Ishikawa (cell line): ENCODE measurements around the gene PPOX.

ENCODE experiments used
- CEBPB ChIP-seq: IDR thresholded peaks from 2 replicates; pipeline ENCODE4 v1.6.1; 2012
- CREB1 ChIP-seq: IDR thresholded peaks from 2 replicates; pipeline ENCODE4 v1.6.1; 2012; ENCODE audit warnings: low read depth
- EGR1 ChIP-seq: IDR thresholded peaks from 2 replicates; pipeline ENCODE4 v1.6.1; 2012
- EP300 ChIP-seq: IDR thresholded peaks from 2 replicates; pipeline ENCODE4 v1.6.1; 2012; ENCODE audit warnings: borderline replicate concordance
- FOXM1 ChIP-seq: IDR thresholded peaks from 2 replicates; pipeline ENCODE4 v1.6.1; 2012; ENCODE audit warnings: low read depth, borderline replicate concordance
- NFIC ChIP-seq: IDR thresholded peaks from 2 replicates; pipeline ENCODE4 v1.6.1; 2012
- RAD21 ChIP-seq: IDR thresholded peaks from 2 replicates; pipeline ENCODE4 v1.6.1; 2012; ENCODE audit warnings: low read depth
- TAF1 ChIP-seq: IDR thresholded peaks from 2 replicates; pipeline ENCODE4 v1.6.1; 2012; ENCODE audit warnings: low read depth, mild to moderate bottlenecking
- TCF12 ChIP-seq: IDR thresholded peaks from 2 replicates; pipeline ENCODE4 v1.6.1; 2012; ENCODE audit warnings: low read depth
- TEAD4 ChIP-seq: IDR thresholded peaks from 2 replicates; pipeline ENCODE4 v1.6.1; 2012
- YY1 ChIP-seq: IDR thresholded peaks from 2 replicates; pipeline ENCODE4 v1.6.1; 2012; ENCODE audit warnings: low read depth
- ZBTB7A ChIP-seq: IDR thresholded peaks from 2 replicates; pipeline ENCODE4 v1.6.1; 2012; ENCODE audit warnings: low read depth
- TF ChIP-seq, protein P1 (sequence below): IDR thresholded peaks from 2 replicates; pipeline ENCODE4 v1.6.1; 2012; ENCODE audit warnings: low read depth, mild to moderate bottlenecking
- TF ChIP-seq, protein P2 (sequence below): IDR thresholded peaks from 2 replicates; pipeline ENCODE4 v1.6.1; 2012
- TF ChIP-seq, protein P3 (sequence below): IDR thresholded peaks from 2 replicates; pipeline ENCODE4 v1.6.1; 2012

The PPOX gene

DNA sequence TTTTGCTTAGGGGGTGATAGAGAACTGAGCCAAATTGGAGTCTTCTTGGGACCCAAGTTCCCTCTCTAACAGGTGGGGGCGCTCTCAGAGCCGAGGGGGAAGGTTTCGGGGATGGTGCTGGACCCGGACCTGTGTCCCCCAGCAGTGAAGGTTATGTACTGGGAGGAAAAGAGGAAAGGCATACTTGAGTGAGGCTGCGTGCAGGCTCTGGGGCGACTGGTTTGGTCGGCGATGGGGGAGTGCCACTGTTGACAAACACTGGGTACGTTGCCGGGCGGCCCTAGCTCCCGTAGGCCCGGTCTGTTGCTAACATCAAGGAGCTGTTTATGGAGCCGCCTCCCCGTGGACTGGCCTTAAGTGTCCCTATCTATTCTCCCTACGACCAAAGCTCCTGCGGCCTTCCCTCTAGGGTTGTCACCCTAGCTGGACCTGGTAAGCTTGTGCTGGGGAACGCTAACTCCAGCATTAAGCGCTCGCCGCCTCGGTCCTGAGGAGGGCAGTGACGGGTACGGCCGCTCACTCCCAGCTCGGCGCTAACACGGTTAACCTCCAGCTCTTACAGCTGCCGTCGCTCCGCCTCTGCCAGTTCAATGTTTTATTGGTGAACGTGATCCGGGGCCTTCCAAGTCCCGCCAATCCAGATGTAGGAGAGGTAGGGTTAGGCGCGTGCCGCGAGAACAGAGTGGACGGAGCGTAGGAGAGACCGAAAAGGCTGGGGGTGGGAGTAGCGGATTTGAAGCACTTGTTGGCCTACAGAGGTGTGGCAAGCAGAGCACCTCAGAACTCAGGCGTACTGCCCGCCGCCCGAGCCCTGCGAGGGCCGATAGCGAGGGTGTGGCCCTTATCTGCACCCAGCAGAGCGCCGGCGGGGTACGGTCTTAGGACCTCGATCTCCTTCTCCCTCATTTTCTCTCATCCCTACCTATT lies at the start of gene PPOX:
Gene PPOX, plus strand, starts transcription at position 685 of the 927 bp plus-strand sequence. CDS start 422 bp downstream, outside the sequence.
- TF ChIP-seq RAD21, result no peak; the same call in 1 of the 2 replicates
- TF ChIP-seq TCF12, result no peak; the same call in 1 of the 2 replicates
- TF ChIP-seq, protein P1, sequence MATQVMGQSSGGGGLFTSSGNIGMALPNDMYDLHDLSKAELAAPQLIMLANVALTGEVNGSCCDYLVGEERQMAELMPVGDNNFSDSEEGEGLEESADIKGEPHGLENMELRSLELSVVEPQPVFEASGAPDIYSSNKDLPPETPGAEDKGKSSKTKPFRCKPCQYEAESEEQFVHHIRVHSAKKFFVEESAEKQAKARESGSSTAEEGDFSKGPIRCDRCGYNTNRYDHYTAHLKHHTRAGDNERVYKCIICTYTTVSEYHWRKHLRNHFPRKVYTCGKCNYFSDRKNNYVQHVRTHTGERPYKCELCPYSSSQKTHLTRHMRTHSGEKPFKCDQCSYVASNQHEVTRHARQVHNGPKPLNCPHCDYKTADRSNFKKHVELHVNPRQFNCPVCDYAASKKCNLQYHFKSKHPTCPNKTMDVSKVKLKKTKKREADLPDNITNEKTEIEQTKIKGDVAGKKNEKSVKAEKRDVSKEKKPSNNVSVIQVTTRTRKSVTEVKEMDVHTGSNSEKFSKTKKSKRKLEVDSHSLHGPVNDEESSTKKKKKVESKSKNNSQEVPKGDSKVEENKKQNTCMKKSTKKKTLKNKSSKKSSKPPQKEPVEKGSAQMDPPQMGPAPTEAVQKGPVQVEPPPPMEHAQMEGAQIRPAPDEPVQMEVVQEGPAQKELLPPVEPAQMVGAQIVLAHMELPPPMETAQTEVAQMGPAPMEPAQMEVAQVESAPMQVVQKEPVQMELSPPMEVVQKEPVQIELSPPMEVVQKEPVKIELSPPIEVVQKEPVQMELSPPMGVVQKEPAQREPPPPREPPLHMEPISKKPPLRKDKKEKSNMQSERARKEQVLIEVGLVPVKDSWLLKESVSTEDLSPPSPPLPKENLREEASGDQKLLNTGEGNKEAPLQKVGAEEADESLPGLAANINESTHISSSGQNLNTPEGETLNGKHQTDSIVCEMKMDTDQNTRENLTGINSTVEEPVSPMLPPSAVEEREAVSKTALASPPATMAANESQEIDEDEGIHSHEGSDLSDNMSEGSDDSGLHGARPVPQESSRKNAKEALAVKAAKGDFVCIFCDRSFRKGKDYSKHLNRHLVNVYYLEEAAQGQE, result no peak
- TF ChIP-seq TEAD4, result no peak
- no peak for TF ChIP-seq YY1
- TF ChIP-seq CEBPB, result no peak
- peak; percentile 9; the same call in 1 of the 2 replicates for TF ChIP-seq EGR1
- no peak for TF ChIP-seq NFIC
- TF ChIP-seq CREB1, result no peak
- TF ChIP-seq ZBTB7A, result 0 out of 2 replicates have a peak, but pooled peaks have one; percentile 26
- no peak for TF ChIP-seq FOXM1
- TF ChIP-seq TAF1, result no peak
- TF ChIP-seq EP300, result no peak
- TF ChIP-seq, protein P2, sequence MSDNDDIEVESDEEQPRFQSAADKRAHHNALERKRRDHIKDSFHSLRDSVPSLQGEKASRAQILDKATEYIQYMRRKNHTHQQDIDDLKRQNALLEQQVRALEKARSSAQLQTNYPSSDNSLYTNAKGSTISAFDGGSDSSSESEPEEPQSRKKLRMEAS, result peak; percentile 89
- TF ChIP-seq, protein P3, sequence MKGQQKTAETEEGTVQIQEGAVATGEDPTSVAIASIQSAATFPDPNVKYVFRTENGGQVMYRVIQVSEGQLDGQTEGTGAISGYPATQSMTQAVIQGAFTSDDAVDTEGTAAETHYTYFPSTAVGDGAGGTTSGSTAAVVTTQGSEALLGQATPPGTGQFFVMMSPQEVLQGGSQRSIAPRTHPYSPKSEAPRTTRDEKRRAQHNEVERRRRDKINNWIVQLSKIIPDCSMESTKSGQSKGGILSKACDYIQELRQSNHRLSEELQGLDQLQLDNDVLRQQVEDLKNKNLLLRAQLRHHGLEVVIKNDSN, result peak; percentile 85

DNA sequence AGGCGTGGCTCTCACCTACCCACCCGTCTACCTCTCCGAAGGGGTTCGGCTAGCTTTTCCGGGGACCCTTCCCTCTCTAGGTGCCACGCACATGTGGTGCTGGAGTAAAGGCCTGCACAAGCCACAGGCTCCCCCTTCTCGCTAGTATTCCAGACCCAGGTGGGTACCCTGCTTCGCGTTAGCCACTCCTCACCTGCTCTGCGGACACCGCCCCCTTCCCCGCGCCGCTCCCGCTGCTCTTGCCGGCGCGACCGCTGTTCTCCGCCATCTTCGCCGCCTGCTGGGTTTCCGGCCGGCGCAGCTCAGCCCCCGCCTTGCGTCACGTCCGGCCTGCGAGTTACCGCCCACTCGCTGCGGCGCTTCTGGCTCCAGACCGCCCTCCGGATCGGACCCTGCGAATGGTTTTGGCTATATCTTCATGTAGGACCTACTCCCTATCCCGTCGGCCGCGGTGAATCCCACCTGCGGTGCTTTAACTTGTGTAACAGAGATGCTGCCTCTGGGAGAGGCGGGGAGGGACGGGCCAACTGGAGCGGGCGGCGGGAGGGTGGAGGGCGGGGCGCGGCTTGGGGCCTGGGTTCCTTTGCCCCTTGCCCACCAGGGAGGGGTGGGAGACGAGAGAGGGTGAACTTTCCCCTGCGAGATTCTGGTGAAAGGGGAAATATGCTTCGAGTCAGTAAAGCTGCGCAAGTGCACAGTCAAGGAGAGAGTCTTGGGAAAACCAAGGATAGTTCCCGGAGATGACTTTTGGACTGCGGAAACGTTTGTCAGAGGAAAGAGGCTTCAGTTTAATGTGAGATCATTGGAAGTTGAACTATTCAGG lies 48.3 kb upstream of the PPOX start, which contains the start of the genes NIT1 and PFDN2:
Gene NIT1, plus strand, starts transcription at position 347 of the 823 bp plus-strand sequence. Its CDS starts 72 bp downstream, at position 419.
Gene PFDN2, minus strand, starts transcription at position 279 of the 823 bp plus-strand sequence. Its CDS starts 11 bp downstream, at position 268.
- TF ChIP-seq CREB1 (peak; percentile 75), EGR1 (peak; percentile 90), FOXM1 (no peak), TAF1 (peak; percentile 98), ZBTB7A (no peak), CEBPB (no peak), TCF12 (peak; percentile 63; the same call in 1 of the 2 replicates), NFIC (no peak), TEAD4 (peak; percentile 16; the same call in 1 of the 2 replicates), EP300 (no peak), YY1 (peak; percentile 97), RAD21 (no peak)
- TF ChIP-seq, protein P3, result no peak
- TF ChIP-seq, protein P2, result peak; percentile 50; the same call in 1 of the 2 replicates
- TF ChIP-seq, protein P1, result no peak

DNA sequence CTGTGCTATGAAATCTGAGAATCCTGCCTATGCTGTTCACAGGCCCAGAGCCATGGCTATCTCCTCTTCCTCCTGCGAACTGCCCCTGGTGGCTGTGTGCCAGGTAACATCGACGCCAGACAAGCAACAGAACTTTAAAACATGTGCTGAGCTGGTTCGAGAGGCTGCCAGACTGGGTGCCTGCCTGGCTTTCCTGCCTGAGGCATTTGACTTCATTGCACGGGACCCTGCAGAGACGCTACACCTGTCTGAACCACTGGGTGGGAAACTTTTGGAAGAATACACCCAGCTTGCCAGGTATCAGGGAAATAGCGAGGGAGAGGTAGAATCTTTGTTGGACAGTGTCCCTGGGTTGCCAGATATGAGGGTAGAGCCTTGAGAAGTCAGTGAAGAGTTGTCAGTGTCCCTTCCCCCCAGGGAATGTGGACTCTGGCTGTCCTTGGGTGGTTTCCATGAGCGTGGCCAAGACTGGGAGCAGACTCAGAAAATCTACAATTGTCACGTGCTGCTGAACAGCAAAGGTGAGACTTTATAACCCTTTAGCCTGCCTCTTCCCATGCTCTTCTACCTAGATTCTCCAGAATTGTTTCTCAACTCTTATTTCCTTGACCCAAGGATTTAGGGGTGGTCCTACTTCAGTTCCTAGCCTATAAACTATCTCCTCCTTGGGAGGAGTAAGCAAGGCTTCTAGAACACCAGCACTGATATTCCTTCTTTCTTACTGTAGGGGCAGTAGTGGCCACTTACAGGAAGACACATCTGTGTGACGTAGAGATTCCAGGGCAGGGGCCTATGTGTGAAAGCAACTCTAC lies 46.9 kb upstream of the PPOX start:
- TF ChIP-seq ZBTB7A (no peak), TCF12 (no peak), NFIC (no peak)

DNA sequence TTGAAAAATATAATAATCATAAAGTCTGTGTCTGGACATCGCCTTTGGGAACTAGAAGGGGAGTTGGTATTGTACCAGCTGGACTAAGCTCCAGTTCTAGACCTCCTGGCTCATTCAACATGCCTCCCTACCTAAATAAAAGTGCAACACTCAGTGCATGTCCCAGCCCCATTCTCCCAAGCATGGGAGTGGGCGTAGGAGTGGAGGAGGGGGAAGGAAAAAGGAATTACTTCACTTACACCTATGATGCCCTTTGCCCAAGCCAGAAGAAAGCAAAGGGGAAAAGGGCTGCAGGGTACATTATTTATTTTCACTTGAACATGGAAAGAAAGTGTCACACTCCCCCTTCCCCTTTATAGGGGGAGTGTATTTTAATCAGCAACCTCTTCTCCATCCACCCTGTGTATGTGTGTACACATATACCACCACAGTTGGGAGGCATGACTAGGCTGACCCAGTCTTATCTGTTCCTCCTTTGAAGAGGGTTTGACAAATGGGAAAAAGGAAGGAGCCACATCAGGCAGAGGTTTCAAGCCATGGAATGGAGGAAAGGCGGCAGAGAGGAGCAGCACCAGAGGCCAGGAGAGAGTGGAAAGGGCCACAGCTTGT lies 45.1 kb upstream of the PPOX start:
- TF ChIP-seq TEAD4 (no peak), NFIC (no peak), CEBPB (no peak), RAD21 (no peak), TCF12 (no peak), CREB1 (no peak), TAF1 (no peak), EGR1 (no peak), ZBTB7A (no peak), FOXM1 (no peak), YY1 (no peak), EP300 (no peak)
- TF ChIP-seq, protein P1, result no peak
- TF ChIP-seq, protein P3, result no peak
- TF ChIP-seq, protein P2, result no peak
